ENCODE measurements around the gene HERC2. TPM values are rescaled to one million over a fixed set of nuclear protein-coding genes. Genes with fewer than 3 reads are reported as not detected.

Gene HERC2
- total and polyA plus RNA-seq, 2 of the 4 experiments (the other 2 are of a cell fraction) = 20.8 to 28.9 TPM

DNA sequence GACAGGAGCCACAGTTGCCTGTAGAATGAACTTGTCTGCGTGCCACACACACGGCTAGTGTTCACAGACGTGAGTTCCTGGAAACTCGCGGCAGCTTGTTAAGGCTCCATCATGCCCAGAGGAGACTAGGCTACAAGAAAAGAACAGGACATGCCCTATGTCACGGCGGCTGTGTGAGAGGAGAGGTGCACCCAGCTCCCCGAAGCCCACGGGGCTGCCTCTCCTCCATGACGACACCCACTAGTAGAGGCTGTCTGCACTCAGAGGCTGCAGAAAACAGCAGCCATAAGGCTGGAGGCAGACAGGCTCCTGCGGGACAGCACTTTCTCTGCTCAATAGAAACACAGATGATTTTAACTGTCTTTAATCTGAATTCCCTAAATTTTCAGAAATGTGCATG is 203.9 kb downstream of the HERC2 start:
- Histone ChIP-seq H2BK20ac (ENCODE audit: low read depth, low read length) (no peak overlapping the region), H2BK15ac (ENCODE audit: low read depth, low read length) (no peak overlapping the region), H3K9me1 (ENCODE audit: insufficient read depth, low read length) (no peaks in the 10 kb centered on the region), H3K4me1 (ENCODE audit: control insufficient read depth, insufficient read depth, low read length) (peaks cover 2% of the 10 kb centered on the region; the same call in 1 of the 2 replicates), H4K20me1 (ENCODE audit: insufficient read depth, low read length) (no peaks in the 10 kb centered on the region), H3K23ac (ENCODE audit: low read depth, low read length) (no peak overlapping the region), H3K56ac (ENCODE audit: extremely low read depth, insufficient read depth, low read length) (no peak overlapping the region), H2AFZ (replicated peaks; ENCODE audit: low read length, poor library complexity) (no peak overlapping the region), H3K36me3 (ENCODE audit: control insufficient read depth, insufficient read depth, low read length) (peaks cover 45% of the 10 kb centered on the region), H3K4ac (ENCODE audit: low read depth, low read length) (no peak overlapping the region), H3K14ac (replicated peaks; ENCODE audit: low read depth, low read length) (no peak overlapping the region), H2BK120ac (ENCODE audit: low read depth, low read length) (no peak overlapping the region), H3K27ac (ENCODE audit: insufficient read depth, low read length) (no peak overlapping the region), H3K4me2 (ENCODE audit: low read depth, low read length) (no peak overlapping the region), H3K27me3 (ENCODE audit: control insufficient read depth, insufficient read depth, low read length) (no peaks in the 10 kb centered on the region), H4K5ac (ENCODE audit: low read depth, low read length) (no peak overlapping the region), H2AK5ac (ENCODE audit: low read depth, low read length) (no peak overlapping the region), H3K79me1 (ENCODE audit: low read depth in 1 of 2, low read length in 2 of 2) (peaks cover 0 to 3% of the 10 kb centered on the region in 2 experiments; a peak in 1 of 4 replicates), H3K4me3 (ENCODE audit: insufficient read depth, low read depth, low read length) (no peak overlapping the region), H3K18ac (ENCODE audit: low read depth, low read length) (no peak overlapping the region), H4K8ac (ENCODE audit: low read depth in 2 of 2, low read length in 2 of 2) (no peak overlapping the region), H3K9ac (ENCODE audit: low read depth, low read length) (no peak overlapping the region), H4K91ac (ENCODE audit: insufficient read depth, low read depth, low read length) (no peak overlapping the region), H2AK9ac (replicated peaks; ENCODE audit: low read depth, low read length, poor library complexity) (no peak overlapping the region), H2BK5ac (ENCODE audit: low read depth, low read length, poor library complexity, severe bottlenecking) (no peak overlapping the region), H3K9me3 (ENCODE audit: control insufficient read depth, insufficient read depth, low read length) (no peaks in the 10 kb centered on the region)
- dilution Hi-C loops (cut with HindIII; ENCODE audit: low sequenced_read_pairs, unreplicated experiment) (no loop called here), in situ Hi-C loops (cut with MboI; ENCODE audit: low sequenced_read_pairs) (loop anchor here (25.0 kb wide), 1 partner anchor 1231 kb away; no protein-coding TSS in a partner anchor), intact Hi-C loops (cut with micrococcal nuclease) (no loop called here)
- ChIA-PET CTCF (no interaction called here), POLR2A (ENCODE audit: unreplicated experiment) (no interaction called here)
- TF ChIP-seq, protein P1, sequence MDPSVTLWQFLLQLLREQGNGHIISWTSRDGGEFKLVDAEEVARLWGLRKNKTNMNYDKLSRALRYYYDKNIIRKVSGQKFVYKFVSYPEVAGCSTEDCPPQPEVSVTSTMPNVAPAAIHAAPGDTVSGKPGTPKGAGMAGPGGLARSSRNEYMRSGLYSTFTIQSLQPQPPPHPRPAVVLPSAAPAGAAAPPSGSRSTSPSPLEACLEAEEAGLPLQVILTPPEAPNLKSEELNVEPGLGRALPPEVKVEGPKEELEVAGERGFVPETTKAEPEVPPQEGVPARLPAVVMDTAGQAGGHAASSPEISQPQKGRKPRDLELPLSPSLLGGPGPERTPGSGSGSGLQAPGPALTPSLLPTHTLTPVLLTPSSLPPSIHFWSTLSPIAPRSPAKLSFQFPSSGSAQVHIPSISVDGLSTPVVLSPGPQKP (IDR thresholded peaks at IDR 0.05; ENCODE audit: borderline replicate concordance, low read depth, low read length) = no peak
- no peak for TF ChIP-seq RCOR1 (IDR thresholded peaks at IDR 0.05; ENCODE audit: insufficient replicate concordance, low read length)
- no peak for TF ChIP-seq BHLHE40 (IDR thresholded peaks at IDR 0.05; ENCODE audit: low read depth, low read length)
- TF ChIP-seq MAFK (IDR thresholded peaks at IDR 0.05; ENCODE audit: low read depth, low read length) = no peak
- TF ChIP-seq RFX5 (IDR thresholded peaks at IDR 0.05; ENCODE audit: low read depth, low read length) = no peak
- TF ChIP-seq, protein P2, sequence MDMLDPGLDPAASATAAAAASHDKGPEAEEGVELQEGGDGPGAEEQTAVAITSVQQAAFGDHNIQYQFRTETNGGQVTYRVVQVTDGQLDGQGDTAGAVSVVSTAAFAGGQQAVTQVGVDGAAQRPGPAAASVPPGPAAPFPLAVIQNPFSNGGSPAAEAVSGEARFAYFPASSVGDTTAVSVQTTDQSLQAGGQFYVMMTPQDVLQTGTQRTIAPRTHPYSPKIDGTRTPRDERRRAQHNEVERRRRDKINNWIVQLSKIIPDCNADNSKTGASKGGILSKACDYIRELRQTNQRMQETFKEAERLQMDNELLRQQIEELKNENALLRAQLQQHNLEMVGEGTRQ (IDR thresholded peaks at IDR 0.05; ENCODE audit: low read depth, low read length) = no peak
- TF ChIP-seq NFE2L2 (IDR thresholded peaks at IDR 0.05; ENCODE audit: low read depth, low read length) = no peak
- ATAC-seq (ENCODE audit: low read depth) (no peak), DNase-seq (no peak)
- BruUV-seq (replicated peaks) = no TSS peak
- 92% methylated on average over 2 of the region's 11 CpGs; no CpG with 5 or more reads in 1 of the 2 experiments for WGBS, 2 experiments (ENCODE audit: extremely low coverage in 2 of 2, insufficient read length in 1 of 2)
